NCI-H345 treated with DMSO at 0.1 percent for 48 hours (cell line): Measurements from ENCODE around the gene PKHD1.
A peak's percentile ranks its signal among the peaks of the same experiment; 100 is the strongest.
"Not testable (repeated sequence)": the region's sequence is repeated elsewhere in the genome, so short reads cannot be mapped to it uniquely, and the experiment has no call there.

Experiments
- DNase-seq: peaks from one replicate; lab custom pipeline; 2025; ENCODE audit not compliant: unreplicated experiment; lab: John Stamatoyannopoulos, UW

PKHD1 gene

GRCh38 chr6:51865996-51866395, 221.4 kb downstream of the PKHD1 start:
- DNase-seq: no peak

GRCh38 chr6:51865176-51865575, 222.2 kb downstream of the PKHD1 start:
- DNase-seq: no peak

DNA sequence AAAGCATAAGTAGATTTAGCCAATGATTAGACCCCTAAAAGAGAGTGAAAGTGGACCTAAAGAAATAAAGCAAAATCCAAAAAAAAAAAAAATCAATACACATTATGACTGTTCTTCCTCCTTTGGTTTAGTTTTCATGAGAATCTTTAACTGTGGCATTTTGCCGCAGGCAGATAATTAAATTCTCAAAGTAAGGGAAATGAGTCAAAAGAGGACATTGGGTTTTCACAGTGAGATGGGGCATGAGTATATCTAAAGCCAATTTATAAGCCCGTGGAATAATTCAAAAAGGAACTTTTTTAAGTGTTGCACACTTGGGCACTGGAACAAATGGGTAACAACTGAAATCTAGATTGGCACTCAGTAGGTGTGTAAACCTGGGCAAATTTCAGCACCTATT, 230.3 kb downstream of the PKHD1 start:
- no peak for DNase-seq

DNA sequence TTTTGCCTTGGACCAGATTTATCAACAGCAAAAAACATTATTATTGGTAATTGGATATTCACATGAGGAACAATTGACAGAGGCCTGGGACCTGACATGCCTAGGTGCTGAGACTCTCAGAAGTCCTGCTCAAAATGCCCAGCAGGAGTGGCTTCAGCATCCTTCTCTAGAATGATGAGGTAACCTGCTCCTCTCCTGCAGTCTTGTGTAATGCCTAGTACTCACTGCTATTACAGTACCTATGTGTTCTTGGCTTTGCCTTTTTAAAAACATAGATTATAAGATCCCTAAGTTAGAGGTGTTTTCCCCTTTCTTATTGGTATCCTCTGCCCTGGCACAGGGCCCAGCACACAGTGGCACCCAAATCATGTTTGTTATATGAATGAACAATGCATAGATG, 230.9 kb downstream of the PKHD1 start:
- DNase-seq: no peak

- peak; percentile 29 for DNase-seq
These were observed 231.9 kb downstream of the PKHD1 start for GRCh38 chr6:51855310-51856082.

DNA sequence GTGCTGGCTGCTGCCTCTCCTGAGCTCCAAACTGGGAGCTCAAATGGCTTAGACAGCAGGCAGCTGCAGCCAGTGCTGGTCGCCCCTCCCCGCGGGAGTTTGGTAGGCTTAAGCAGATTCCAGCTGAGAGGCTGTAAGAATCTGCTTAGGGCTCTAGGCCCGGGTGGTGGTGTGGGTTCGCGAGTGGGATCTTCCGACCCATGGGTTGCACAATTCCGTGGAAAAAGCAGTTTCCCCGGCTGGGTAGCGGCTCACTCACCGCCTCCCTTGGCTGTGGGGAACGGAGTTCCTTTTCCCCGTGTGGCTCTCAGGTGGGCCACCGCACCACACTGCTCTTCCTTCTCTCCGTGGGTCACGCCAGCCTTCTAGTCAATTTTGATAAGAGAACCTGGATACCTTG, 232.5 kb downstream of the PKHD1 start:
- no peak for DNase-seq

GRCh38 chr6:51854347-51854746, 233.1 kb downstream of the PKHD1 start:
- DNase-seq: no peak

- DNase-seq: not testable (repeated sequence)
These were observed 234.3 kb downstream of the PKHD1 start for GRCh38 chr6:51853109-51853508.

GRCh38 chr6:51846531-51846930, 240.9 kb downstream of the PKHD1 start:
- DNase-seq: no peak

- no peak for DNase-seq
These were observed 243.1 kb downstream of the PKHD1 start for GRCh38 chr6:51844336-51844735.

DNA sequence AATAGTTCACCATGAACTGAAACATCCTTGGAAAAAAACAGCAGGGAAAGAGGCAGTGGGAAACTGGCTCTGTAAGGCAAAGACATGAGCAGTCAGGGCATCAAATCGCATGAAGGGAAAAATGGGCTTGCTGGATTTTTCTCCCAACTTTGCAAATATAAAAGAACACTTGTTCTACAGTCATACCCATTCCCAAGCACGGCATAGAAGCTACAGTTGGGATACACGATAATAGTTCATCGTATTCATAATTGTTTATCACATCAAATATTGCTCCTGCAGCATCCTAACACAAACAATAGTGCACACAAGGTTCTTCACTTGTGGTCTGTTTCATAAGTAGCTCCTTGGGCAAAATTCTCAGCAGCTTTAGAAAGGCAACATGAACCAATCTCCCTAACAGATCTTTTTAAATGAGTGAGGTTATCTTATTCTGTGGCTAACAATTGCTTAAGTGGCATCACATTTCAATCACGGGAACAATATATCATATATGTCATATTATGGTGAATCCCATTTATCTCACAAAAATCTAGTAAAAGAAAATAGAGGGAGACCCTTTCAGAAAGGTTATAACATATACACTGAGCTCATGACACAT, 243.9 kb downstream of the PKHD1 start:
- DNase-seq: no peak

GRCh38 chr6:51842804-51843378, 244.5 kb downstream of the PKHD1 start:
- DNase-seq: no peak

DNA sequence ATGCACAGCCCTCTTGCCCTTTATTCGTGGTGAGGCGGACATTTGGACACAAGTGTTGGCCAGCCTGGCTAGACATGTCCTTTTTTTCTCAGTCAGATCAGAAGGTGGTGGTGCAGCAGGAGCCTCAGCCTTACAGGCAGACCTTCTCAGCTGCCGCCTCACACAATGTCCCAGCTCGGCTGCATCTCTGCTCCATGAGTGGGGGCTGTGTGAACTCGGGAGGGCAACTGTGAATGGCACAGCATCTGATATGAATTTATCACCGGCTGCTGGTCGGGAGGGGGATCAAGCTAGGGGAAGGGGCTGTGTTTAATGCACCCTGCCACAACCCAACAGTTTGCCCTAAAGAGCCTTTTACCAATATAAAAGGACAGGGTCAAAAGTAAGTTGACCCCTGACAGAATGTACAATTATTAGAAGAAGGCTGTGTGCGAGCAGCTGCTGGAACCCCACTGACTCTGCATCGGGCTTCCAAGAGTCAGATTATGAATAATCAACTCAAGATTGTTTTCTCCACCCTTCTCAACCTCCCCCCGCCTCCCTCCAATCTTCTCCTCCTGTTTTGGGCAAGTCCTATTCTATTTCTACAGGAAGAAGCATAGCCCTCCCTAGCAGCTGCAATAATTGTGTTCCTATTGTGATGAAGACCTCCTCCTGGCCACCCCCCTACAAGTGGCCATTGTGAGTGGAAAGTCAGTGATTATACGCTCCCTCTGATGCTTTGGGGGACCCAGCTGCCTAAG, 245.2 kb downstream of the PKHD1 start:
- no peak for DNase-seq

DNA sequence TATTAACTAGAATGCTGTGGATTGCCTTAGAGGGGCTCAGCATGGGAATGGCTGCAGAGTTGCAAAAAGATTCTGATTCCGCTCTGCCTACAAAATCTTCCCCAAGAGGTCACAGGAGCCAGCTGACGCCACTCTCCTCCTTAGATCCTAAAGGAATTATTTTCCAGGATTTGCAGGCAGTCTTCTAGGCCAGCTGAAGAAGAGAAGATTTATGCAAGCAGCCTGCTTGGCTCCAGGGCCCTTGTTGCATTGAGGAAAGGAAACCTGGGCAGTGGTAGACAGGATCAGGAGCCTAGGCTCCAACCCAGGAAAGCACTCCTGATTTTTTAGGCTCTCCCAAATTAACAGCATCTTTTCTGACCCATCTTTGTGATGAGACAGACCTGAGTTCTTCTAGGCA, 245.8 kb downstream of the PKHD1 start:
- no peak for DNase-seq

DNA sequence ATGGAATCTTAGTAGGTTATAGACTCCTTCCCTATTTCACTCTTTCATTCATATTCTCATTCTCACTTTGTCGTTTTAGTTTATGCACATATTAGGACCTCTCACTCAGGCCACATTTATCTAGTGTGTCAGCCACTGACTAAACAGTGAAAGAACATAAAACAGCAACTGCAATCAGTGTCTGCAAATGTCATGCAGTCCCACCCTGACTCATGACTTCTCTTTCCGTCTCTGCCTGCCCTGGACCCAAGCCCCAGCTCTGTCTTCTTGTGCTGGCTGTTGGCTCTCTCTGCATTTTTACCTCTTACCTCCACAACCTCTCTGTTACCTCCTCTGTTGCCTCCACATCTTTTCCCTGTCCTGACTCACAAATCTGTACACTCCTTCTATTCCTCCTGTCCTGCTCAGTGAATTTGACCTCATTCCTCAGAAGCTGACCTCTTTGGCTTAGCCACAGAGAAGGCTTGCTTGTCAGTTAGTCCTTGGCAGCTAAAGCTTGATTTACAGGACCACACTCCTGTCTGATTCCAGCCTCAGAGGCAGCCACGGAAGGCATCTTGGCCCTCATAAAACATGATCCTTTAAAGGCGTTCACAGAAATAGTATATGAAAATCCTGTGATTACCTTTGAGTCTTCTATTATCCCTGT, 247.6 kb downstream of the PKHD1 start:
- no peak for DNase-seq

- no peak for DNase-seq
These were observed 256.7 kb downstream of the PKHD1 start for GRCh38 chr6:51830666-51831065.

GRCh38 chr6:51827580-51827979, 259.8 kb downstream of the PKHD1 start:
- DNase-seq: peak; percentile 34

DNA sequence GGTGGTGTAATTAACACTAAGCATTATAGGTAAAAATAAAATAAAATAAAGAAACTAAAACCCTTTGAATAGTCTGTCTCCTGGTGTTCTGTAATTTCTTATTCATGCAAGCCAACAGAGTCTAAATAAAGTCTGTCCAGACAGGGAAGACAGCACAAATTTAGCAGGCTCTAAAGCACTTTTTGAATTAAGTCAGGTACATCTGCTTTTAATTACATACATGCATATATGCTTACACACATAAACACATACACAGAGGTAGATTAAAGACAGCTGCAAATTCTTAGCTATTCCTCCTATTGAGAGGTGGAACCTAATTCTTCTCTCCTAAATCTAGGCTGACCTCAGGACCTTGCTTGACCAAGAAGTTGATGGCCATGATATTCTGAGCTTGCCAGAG, 262.5 kb downstream of the PKHD1 start:
- DNase-seq: no peak

DNA sequence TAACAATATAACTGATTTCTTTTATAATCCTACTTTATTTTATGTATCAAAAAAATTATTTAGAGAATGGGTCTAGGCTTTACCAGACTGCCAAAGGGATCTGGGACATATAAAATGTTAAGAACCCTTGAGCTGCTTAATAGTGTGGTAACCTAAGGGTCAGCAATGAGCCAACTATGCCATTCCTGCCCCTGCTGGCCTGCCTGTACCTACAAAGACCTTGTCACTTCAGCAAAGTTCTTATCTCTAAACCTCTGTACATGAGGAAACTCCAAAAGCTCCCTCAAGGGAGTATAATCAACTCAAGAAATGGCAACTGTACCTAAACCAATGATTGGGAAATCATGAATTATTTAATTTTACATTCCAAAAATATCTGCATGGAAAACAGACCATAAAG, 266.9 kb downstream of the PKHD1 start:
- DNase-seq: no peak

- DNase-seq: no peak
These were observed 268.8 kb downstream of the PKHD1 start for GRCh38 chr6:51818520-51819022.

DNA sequence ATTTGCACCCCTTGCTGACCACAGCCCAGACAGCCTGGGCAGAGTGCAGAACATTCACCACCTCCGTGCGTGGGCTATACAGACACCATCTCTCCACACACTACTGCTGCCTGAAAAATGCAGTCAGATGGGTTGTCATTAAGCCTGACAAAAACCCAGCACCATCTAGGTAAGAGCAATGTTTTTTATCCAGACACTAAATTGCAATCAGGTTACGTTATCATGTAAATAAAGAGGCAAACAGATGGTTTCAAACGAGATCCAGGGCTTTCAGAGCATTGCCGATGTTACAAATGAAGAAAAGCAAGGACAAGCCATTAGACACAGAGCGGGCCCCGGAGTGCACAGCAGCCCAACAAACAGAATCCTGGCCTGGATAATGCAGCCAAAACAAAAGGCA, 269.6 kb downstream of the PKHD1 start:
- DNase-seq: no peak
